Activated T-cell treated with anti-CD3 and anti-CD28 coated beads, Interleukin-2, amount 50 U/mL, for 4 hours (primary cell): Measurements from ENCODE around the gene THOP1. TPM values are rescaled to one million over a fixed set of nuclear protein-coding genes. Genes with fewer than 3 reads are reported as not detected.

Experiments used
- ATAC-seq, 2 donors: fragments of 200-7000 bp; cut with Tn5 transposase; one replicate each; pipeline ENCODE4 v1.10.0; 2021
- DNase-seq: peaks from one replicate; pipeline ENCODE4 v3.0.0-alpha.2; 2020
- H3K27me3 Mint-ChIP-seq: one replicate; pipeline ENCODE4 v1.8.0; 2021; ENCODE audit warnings: low read depth, mixed read lengths
- H3K36me3 Mint-ChIP-seq: one replicate; pipeline ENCODE4 v1.8.0; 2022; ENCODE audit warnings: mixed read lengths; ENCODE audit not compliant: insufficient read depth
- H3K4me1 Mint-ChIP-seq: one replicate; pipeline ENCODE4 v1.8.0; 2021; ENCODE audit warnings: low read depth, mixed read lengths
- H3K4me3 Mint-ChIP-seq: one replicate; pipeline ENCODE4 v1.8.0; 2021; ENCODE audit warnings: mild to moderate bottlenecking, moderate library complexity, mixed read lengths
- H3K9me3 Mint-ChIP-seq: one replicate; pipeline ENCODE4 v1.8.0; 2021; ENCODE audit warnings: mixed read lengths
- total RNA-seq, 3 donors: library from RNA; stranded (reverse); gene quantifications; one replicate each; pipeline ENCODE4 v1.2.1, GENCODE V29; 2021

THOP1 gene
- total RNA-seq, 3 donors from 2014 or later: 180 to 212 (median 188) TPM

DNA sequence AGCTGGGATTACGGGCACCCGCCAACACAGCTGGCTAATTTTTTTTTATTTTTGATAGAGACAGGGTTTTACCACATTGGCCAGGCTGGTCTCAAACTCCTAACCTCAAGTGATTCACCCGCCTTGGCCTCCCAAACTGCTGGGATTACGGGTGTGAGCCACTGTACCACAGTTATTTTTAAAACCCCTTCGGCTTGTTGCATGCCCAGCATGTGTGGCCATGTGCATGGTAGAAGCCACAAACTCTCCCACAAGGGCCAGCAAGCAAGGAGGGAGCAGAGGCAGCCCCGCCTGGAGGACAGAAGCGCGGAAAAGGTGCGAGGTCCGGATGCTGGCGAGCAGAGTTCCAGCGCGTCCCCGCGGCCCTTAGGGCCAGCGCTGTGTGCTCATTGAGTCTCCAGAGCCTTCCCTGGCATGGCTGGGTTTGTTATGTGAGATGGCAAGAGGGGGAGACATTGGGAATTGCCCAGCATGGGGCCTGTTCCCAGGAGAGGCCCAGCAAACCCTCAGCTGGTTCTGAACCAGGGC is 12.9 kb downstream of the THOP1 start:
- Mint-ChIP-seq H3K4me3 (no peak overlapping the region), H3K27me3 (no peaks in the 10 kb centered on the region), H3K9me3 (no peaks in the 10 kb centered on the region), H3K4me1 (no peaks in the 10 kb centered on the region), H3K36me3 (peaks cover 18% of the 10 kb centered on the region)
- DNase-seq (no peak), ATAC-seq (no peak)

GRCh38 chr19:2798733-2799132 is 13.4 kb downstream of the THOP1 start:
- H3K36me3 Mint-ChIP-seq: peaks cover 19% of the 10 kb centered on the region
- H3K4me1 Mint-ChIP-seq: no peaks in the 10 kb centered on the region
- no peaks in the 10 kb centered on the region for H3K9me3 Mint-ChIP-seq
- H3K27me3 Mint-ChIP-seq: no peaks in the 10 kb centered on the region
- H3K4me3 Mint-ChIP-seq: no peak overlapping the region
- no peak for DNase-seq
- ATAC-seq: no peak

GRCh38 chr19:2799273-2800020 is 14.1 kb downstream of the THOP1 start:
- no peak for ATAC-seq

DNA sequence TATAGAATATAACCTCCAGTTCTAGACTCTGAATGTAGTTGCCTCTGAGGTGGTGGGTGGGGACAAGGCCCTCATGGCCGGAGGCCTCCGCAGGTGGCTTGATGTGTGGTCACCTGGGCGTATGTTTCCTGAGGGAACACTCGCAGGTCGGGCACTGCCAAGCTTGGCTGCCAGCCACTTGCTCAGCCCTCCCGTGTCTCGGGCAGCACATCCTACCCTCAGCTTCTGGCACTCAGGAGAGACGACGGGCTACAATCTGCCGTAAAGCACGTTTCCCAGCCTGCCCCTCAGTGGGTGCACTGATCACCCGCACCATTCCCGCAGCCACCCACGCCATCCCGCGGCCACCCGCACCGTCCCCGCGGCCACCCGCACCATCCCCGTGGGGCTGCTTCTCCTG is 15.2 kb downstream of the THOP1 start:
- no peaks in the 10 kb centered on the region for H3K27me3 Mint-ChIP-seq
- ATAC-seq (no peak), DNase-seq (no peak)
- H3K4me3 Mint-ChIP-seq: no peak overlapping the region
- no peaks in the 10 kb centered on the region for H3K9me3 Mint-ChIP-seq
- H3K4me1 Mint-ChIP-seq: no peaks in the 10 kb centered on the region
- peaks cover 22% of the 10 kb centered on the region for H3K36me3 Mint-ChIP-seq

More at GRCh38 chr19:2799273-2800020, 14.1 kb downstream of the THOP1 start:
- Mint-ChIP-seq H3K4me1 (no peaks in the 10 kb centered on the region), H3K4me3 (no peak overlapping the region), H3K36me3 (peaks cover 22% of the 10 kb centered on the region), H3K27me3 (no peaks in the 10 kb centered on the region), H3K9me3 (no peaks in the 10 kb centered on the region)
- no peak for DNase-seq

GRCh38 chr19:2802826-2803225 is 17.5 kb downstream of the THOP1 start:
- Mint-ChIP-seq H3K4me1 (no peaks in the 10 kb centered on the region), H3K36me3 (peaks cover 19% of the 10 kb centered on the region), H3K4me3 (no peak overlapping the region), H3K27me3 (no peaks in the 10 kb centered on the region), H3K9me3 (no peaks in the 10 kb centered on the region)
- no peak for ATAC-seq
- DNase-seq: no peak

DNA sequence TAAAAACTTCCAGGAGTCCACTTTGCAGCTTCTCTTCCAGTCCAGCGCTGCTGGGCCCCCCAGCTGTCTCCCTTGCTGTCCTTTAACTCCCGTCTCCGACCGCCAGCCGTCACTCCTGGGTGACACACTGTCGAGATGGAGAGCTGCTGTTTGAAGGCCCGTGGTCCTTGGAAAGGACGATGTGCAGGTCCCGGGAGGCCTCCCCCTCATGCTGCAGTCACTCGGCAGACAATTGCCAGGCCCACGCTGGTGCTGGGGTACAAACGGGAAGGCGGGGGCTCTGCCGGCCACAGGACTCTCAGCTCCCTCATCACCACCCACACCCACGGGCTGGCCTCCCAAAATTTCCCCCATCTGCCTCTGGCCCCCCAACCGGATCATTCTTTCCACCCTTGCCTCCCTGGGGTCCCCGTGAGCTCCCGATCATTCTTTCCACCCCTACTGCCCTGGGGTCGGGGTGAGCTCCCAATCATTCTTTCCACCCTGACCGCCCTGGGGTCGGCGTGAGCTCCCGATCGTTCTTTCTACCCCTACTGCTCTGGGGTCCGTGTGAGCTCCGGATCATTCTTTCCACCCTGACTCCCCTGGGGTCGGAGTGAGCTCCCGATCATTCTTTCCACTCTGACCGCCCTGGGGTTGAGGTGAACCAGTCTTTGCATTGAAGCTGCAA is 18.3 kb downstream of the THOP1 start:
- Mint-ChIP-seq H3K36me3 (peaks cover 20% of the 10 kb centered on the region), H3K4me1 (no peaks in the 10 kb centered on the region), H3K27me3 (no peaks in the 10 kb centered on the region), H3K9me3 (no peaks in the 10 kb centered on the region), H3K4me3 (no peak overlapping the region)
- no peak for DNase-seq
- ATAC-seq: no peak

DNA sequence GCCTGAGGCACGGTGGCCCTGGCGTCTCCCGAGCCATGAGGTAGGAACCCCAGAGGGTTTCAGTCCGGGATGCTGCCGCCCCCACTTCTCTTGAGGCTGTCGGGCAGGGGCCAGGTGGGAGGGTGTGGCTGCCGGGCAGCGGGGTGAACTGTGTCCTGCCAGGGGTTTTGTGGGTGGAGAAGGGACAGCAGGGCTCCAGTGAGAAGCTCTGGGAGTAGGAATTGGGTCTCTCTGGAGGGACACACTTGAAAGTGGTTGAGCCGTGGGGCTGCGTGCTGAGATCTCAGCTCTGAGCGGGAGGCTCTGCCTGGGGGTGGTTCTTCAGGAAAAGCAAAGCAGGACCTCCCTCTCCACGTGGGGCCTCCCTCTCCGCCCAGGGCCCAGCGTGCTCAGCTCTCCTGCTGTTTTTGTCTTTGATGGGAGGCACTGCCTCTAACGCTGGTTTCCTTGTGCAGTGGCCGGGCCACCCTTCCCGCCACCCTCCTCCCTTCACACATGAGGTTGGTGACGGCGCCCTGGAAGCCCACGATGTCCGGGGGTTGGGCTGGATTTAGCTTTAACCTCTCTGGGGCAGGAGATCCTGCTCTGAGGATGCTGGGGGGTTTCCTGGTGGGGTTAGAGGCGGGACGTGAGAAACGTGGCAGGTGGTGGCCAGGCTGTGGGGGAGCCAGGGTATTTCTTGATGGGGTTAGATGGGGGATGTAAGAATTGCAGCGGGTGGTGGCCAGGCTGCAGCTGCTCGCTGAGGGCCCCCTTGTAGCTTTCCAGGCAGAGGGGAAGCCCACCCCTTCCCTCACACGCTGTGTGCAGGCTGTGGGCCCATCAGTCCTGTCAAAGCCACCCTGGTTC is 19.1 kb downstream of the THOP1 start:
- DNase-seq (no peak), ATAC-seq (no peak)
- no peaks in the 10 kb centered on the region for H3K9me3 Mint-ChIP-seq
- H3K36me3 Mint-ChIP-seq: peaks cover 26% of the 10 kb centered on the region
- no peaks in the 10 kb centered on the region for H3K4me1 Mint-ChIP-seq
- no peak overlapping the region for H3K4me3 Mint-ChIP-seq
- H3K27me3 Mint-ChIP-seq: no peaks in the 10 kb centered on the region

DNA sequence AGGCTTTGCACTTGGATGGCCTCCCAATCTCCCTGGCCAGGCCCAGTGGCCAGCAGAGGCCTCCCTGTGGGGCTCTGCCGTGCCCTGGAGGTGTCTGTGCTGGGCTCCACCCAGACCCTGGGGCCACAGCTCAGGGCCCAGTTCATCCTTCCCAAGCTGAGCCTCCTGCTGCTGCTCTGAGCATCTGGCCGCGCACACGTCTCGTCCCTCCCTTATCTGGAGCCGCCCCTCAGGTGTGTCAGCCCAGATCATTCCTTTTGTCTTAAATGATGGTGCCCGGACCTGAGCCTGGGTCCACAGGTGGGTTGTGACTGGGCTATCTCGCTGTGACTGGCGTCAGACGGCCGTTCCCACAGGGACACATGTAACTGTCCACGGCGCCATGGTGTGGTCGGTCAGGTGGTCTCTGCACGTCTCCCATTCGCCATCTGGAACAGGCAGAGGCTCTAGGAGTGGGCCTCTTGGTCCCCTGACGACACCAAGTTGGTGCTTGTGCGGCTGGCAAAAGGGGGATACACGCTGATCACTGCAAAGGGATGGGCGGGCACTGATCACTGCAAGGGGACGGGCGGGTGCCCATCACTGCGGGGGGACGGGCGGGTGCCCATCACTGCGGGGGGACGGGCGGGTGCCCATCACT is 20.1 kb downstream of the THOP1 start:
- no peak for ATAC-seq
- Mint-ChIP-seq H3K27me3 (no peaks in the 10 kb centered on the region), H3K4me3 (no peak overlapping the region), H3K9me3 (no peaks in the 10 kb centered on the region), H3K36me3 (peaks cover 26% of the 10 kb centered on the region), H3K4me1 (no peaks in the 10 kb centered on the region)
- DNase-seq: no peak

- no peak overlapping the region for H3K4me3 Mint-ChIP-seq
- no peaks in the 10 kb centered on the region for H3K4me1 Mint-ChIP-seq
- ATAC-seq (no peak), DNase-seq (no peak)
- no peaks in the 10 kb centered on the region for H3K9me3 Mint-ChIP-seq
- no peaks in the 10 kb centered on the region for H3K27me3 Mint-ChIP-seq
- peaks cover 23% of the 10 kb centered on the region for H3K36me3 Mint-ChIP-seq
These were observed 20.8 kb downstream of the THOP1 start for GRCh38 chr19:2805991-2806649.

- Mint-ChIP-seq H3K4me3 (no peak overlapping the region), H3K36me3 (peaks cover 23% of the 10 kb centered on the region), H3K9me3 (no peaks in the 10 kb centered on the region), H3K27me3 (no peaks in the 10 kb centered on the region), H3K4me1 (no peaks in the 10 kb centered on the region)
- DNase-seq (no peak), ATAC-seq (no peak)
These were observed 21.6 kb downstream of the THOP1 start for GRCh38 chr19:2806736-2807378.

GRCh38 chr19:2807379-2808128 is 22.3 kb downstream of the THOP1 start:
- no peaks in the 10 kb centered on the region for H3K4me1 Mint-ChIP-seq
- peaks cover 21% of the 10 kb centered on the region for H3K36me3 Mint-ChIP-seq
- no peaks in the 10 kb centered on the region for H3K27me3 Mint-ChIP-seq
- H3K9me3 Mint-ChIP-seq: no peaks in the 10 kb centered on the region
- no peak for DNase-seq
- no peak overlapping the region for H3K4me3 Mint-ChIP-seq
- ATAC-seq: no peak

DNA sequence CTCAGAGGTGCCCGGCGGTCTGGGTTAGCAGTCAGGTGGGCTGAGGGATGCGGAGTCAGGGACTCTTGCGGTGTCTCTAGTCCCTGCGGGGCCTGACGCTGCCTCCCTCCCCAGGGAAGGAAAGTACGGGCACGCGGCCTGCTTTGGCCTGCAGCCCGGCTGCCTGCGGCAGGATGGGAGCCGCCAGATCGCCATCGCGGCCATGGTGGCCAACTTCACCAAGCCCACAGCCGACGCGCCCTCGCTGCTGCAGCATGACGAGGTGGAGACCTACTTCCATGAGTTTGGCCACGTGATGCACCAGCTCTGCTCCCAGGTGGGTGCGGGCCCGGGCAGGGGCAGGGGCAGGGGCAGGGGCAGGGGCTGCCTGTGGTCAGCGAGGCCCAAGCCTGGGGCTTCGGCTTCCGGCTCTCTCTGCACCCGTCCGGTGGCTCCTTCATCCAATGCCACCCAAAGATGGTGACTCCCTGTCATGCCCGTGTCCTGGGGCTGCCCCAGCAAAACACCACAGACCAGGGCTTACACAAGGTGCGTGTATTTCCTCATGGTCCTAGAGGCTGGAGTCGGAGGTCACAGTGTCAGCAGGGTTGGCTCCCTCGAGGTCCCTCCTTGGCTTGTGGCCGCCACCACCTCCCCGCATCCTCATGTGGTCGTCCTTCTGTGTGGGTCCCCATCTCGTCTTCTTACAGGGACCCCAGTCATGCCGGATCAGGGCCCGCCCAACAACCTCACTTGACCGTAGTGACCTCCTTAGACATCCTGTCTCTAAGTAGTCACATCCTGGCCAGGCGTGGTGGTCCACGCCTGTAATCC is 23.0 kb downstream of the THOP1 start:
- no peaks in the 10 kb centered on the region for H3K27me3 Mint-ChIP-seq
- no peak overlapping the region for H3K4me3 Mint-ChIP-seq
- ATAC-seq (no peak), DNase-seq (no peak)
- peaks cover 17% of the 10 kb centered on the region for H3K36me3 Mint-ChIP-seq
- no peaks in the 10 kb centered on the region for H3K4me1 Mint-ChIP-seq
- H3K9me3 Mint-ChIP-seq: no peaks in the 10 kb centered on the region
